SU-DHL-6 (cell line): ENCODE measurements around the gene SDCBP2.

Experiments used
- H2AFZ ChIP-seq: fragments of 200-600 bp; sonication (generic); 2 replicates; pipeline ENCODE4 v1.6.1; 2014; ENCODE audit warnings: low read depth, mild to moderate bottlenecking, moderate library complexity, mixed read lengths, antibody characterized with exemption, low read length; ENCODE audit not compliant: severe bottlenecking
- H3F3A ChIP-seq: fragments of 200-600 bp; shearing (Covaris generic); 2 replicates; pipeline ENCODE4 v1.6.0; 2016; ENCODE audit warnings: antibody characterized with exemption, mild to moderate bottlenecking; ENCODE audit not compliant: insufficient read depth
- H3K27ac ChIP-seq: fragments of 200-600 bp; sonication (generic); 2 replicates; pipeline ENCODE4 v1.5.1; 2016; ENCODE audit warnings: low read depth, mild to moderate bottlenecking, low read length, moderate library complexity, mixed read lengths
- H3K27me3 ChIP-seq: fragments of 200-600 bp; sonication (generic), shearing (Covaris generic); 2 replicates; pipeline ENCODE4 v1.6.0; 2014; ENCODE audit warnings: mild to moderate bottlenecking, low read length
- H3K36me3 ChIP-seq: fragments of 200-600 bp; sonication (generic); 2 replicates; pipeline ENCODE4 v1.6.1; 2014; ENCODE audit warnings: mild to moderate bottlenecking, low read length, mixed read lengths
- H3K4me2 ChIP-seq: fragments of 300-600, 200-600 bp; shearing (Covaris generic), sonication (generic); 2 replicates; pipeline ENCODE4 v1.6.0; 2014; ENCODE audit warnings: low read length, low read depth, mild to moderate bottlenecking; ENCODE audit not compliant: poor library complexity, severe bottlenecking
- H3K4me3 ChIP-seq: fragments of 200-600 bp; sonication (generic); 2 replicates; pipeline ENCODE4 v1.5.1; 2014; ENCODE audit warnings: antibody characterized with exemption, low read length, mild to moderate bottlenecking, mixed read lengths; ENCODE audit not compliant: insufficient read depth, poor library complexity, severe bottlenecking
- H3K79me2 ChIP-seq: fragments of 200-600 bp; sonication (generic); 2 replicates; pipeline ENCODE4 v1.6.1; 2014; ENCODE audit warnings: mild to moderate bottlenecking, low read length, moderate library complexity; ENCODE audit not compliant: insufficient read depth
- H3K9ac ChIP-seq: fragments of 200-600 bp; sonication (generic); 2 replicates; pipeline ENCODE4 v1.7.0; 2014; ENCODE audit warnings: mild to moderate bottlenecking, low read length
- H3K9me2 ChIP-seq: fragments of 200-600 bp; sonication (generic); replicated peaks from 2 replicates; pipeline ENCODE4 v1.6.1; 2014; ENCODE audit warnings: low read length; ENCODE audit not compliant: insufficient read depth
- H3K9me3 ChIP-seq: fragments of 200-600 bp; sonication (generic); 2 replicates; pipeline ENCODE4 v1.6.1; 2014; ENCODE audit warnings: low read length, mixed read lengths; ENCODE audit not compliant: insufficient read depth
- H4K20me1 ChIP-seq: fragments of 200-600 bp; sonication (generic); 2 replicates; pipeline ENCODE4 v1.6.1; 2014; ENCODE audit warnings: low read depth, mild to moderate bottlenecking, antibody characterized with exemption, low read length, moderate library complexity, mixed read lengths
- CTCF ChIP-seq: fragments of 200-600 bp; sonication (generic); IDR thresholded peaks from one replicate; pipeline ENCODE4 v1.5.1; 2017; ENCODE audit warnings: antibody characterized with exemption, mild to moderate bottlenecking, low read length, moderate library complexity; ENCODE audit not compliant: insufficient read depth, poor library complexity, severe bottlenecking
- EZH2phosphoT487 ChIP-seq: fragments of 200-600 bp; sonication (generic), shearing (Covaris generic); conservative IDR thresholded peaks from 2 replicates; pipeline ENCODE4 v1.6.1; 2018; ENCODE audit warnings: mild to moderate bottlenecking, antibody characterized with exemption, low read length, moderate library complexity, mixed read lengths

The SDCBP2 gene

GRCh38 chr20:1308702-1309095 lies 20.2 kb downstream of the SDCBP2 start:
- Histone ChIP-seq H3F3A (no peaks in the 10 kb centered on the region), H3K4me2 (no peak overlapping the region), H3K9me2 (no peaks in the 10 kb centered on the region), H3K27ac (no peak overlapping the region), H3K4me3 (no peak overlapping the region), H3K9me3 (no peaks in the 10 kb centered on the region), H3K79me2 (no peaks in the 10 kb centered on the region), H2AFZ (no peak overlapping the region), H3K36me3 (no peaks in the 10 kb centered on the region), H3K27me3 (no peaks in the 10 kb centered on the region), H4K20me1 (no peaks in the 10 kb centered on the region), H3K9ac (no peak overlapping the region)
- no peak for TF ChIP-seq EZH2phosphoT487
- TF ChIP-seq CTCF = no peak

GRCh38 chr20:1308067-1308701 lies 20.8 kb downstream of the SDCBP2 start:
- H2AFZ ChIP-seq = no peak overlapping the region
- H3F3A ChIP-seq = no peaks in the 10 kb centered on the region
- no peaks in the 10 kb centered on the region for H3K9me2 ChIP-seq
- TF ChIP-seq CTCF (no peak), EZH2phosphoT487 (no peak)
- H3K36me3 ChIP-seq = no peaks in the 10 kb centered on the region
- no peaks in the 10 kb centered on the region for H3K9me3 ChIP-seq
- no peak overlapping the region for H3K9ac ChIP-seq
- no peaks in the 10 kb centered on the region for H3K27me3 ChIP-seq
- no peak overlapping the region for H3K4me2 ChIP-seq
- no peak overlapping the region for H3K27ac ChIP-seq
- H3K4me3 ChIP-seq = no peak overlapping the region
- no peaks in the 10 kb centered on the region for H4K20me1 ChIP-seq
- H3K79me2 ChIP-seq = no peaks in the 10 kb centered on the region

- H2AFZ ChIP-seq = no peak overlapping the region
Observed at GRCh38 chr20:1307571-1307971, 21.4 kb downstream of the SDCBP2 start.

More at GRCh38 chr20:1307571-1307971, 21.4 kb downstream of the SDCBP2 start:
- no peaks in the 10 kb centered on the region for H3K9me2 ChIP-seq
- no peaks in the 10 kb centered on the region for H3K9me3 ChIP-seq
- H3F3A ChIP-seq = no peaks in the 10 kb centered on the region
- H3K79me2 ChIP-seq = no peaks in the 10 kb centered on the region
- no peak for TF ChIP-seq EZH2phosphoT487
- TF ChIP-seq CTCF = no peak
- no peaks in the 10 kb centered on the region for H4K20me1 ChIP-seq
- H3K27ac ChIP-seq = no peak overlapping the region
- H3K36me3 ChIP-seq = no peaks in the 10 kb centered on the region
- H3K4me2 ChIP-seq = no peak overlapping the region
- H3K27me3 ChIP-seq = no peaks in the 10 kb centered on the region
- no peak overlapping the region for H3K4me3 ChIP-seq
- no peak overlapping the region for H3K9ac ChIP-seq
